SK-N-SH treated with all-trans-retinoic acid at 6 μM for 48 hours (cell line): ENCODE results near the gene CHTF8.

Experiments
- ATAC-seq: fragments of 200-7000 bp; cut with Tn5 transposase; 3 replicates; pipeline ENCODE4 v1.9.1; 2020; ENCODE audit warnings: mild to moderate bottlenecking, moderate library complexity
- ARNTL ChIP-seq: fragments of 450-650 bp; formaldehyde crosslinking; IDR thresholded peaks from 2 replicates; pipeline ENCODE4 v1.5.0; 2020; ENCODE audit warnings: low read depth, mild to moderate bottlenecking, moderate library complexity, borderline replicate concordance
- BACH2 ChIP-seq: fragments of 250-450 bp; sonication (Bioruptor Pico); IDR thresholded peaks from 2 replicates; pipeline ENCODE4 v1.9.0; 2021; ENCODE audit warnings: mild to moderate bottlenecking, borderline replicate concordance
- GLIS3 ChIP-seq: fragments of 250-450 bp; sonication (Bioruptor Pico); IDR thresholded peaks from 2 replicates; pipeline ENCODE4 v1.5.0; 2020; ENCODE audit warnings: mild to moderate bottlenecking, moderate library complexity
- ISL1 ChIP-seq: fragments of 250-450 bp; sonication (Bioruptor Pico); IDR thresholded peaks from 2 replicates; pipeline ENCODE4 v2.1.2; 2022; ENCODE audit warnings: mild to moderate bottlenecking, moderate library complexity
- OSR1 ChIP-seq: fragments of 250-450 bp; sonication (Bioruptor Pico); IDR thresholded peaks from 2 replicates; pipeline ENCODE4 v1.8.0; 2022; ENCODE audit warnings: moderate library complexity, mild to moderate bottlenecking, inconsistent platforms
- RARB ChIP-seq: fragments of 250-450 bp; sonication (Bioruptor Pico); IDR thresholded peaks from 2 replicates; pipeline ENCODE4 v1.8.0; 2021; ENCODE audit warnings: mild to moderate bottlenecking, moderate library complexity
- SNAI2 ChIP-seq: fragments of 250-450 bp; sonication (Bioruptor Pico); IDR thresholded peaks from 2 replicates; pipeline ENCODE4 v1.5.0; 2020; ENCODE audit warnings: mild to moderate bottlenecking, moderate library complexity
- TOX ChIP-seq: fragments of 250-450 bp; sonication (Bioruptor Pico); IDR thresholded peaks from 2 replicates; pipeline ENCODE4 v1.8.0; 2021; ENCODE audit warnings: mild to moderate bottlenecking, moderate library complexity, borderline replicate concordance
- ZC3H10 ChIP-seq: fragments of 250-450 bp; sonication (Bioruptor Pico); IDR thresholded peaks from 2 replicates; pipeline ENCODE4 v1.5.1; 2021; ENCODE audit warnings: mild to moderate bottlenecking, moderate library complexity
- ZFP3 ChIP-seq: fragments of 250-450 bp; sonication (Bioruptor Pico); IDR thresholded peaks from 2 replicates; pipeline ENCODE4 v1.5.0; 2020; ENCODE audit warnings: mild to moderate bottlenecking, moderate library complexity
- ZFP30 ChIP-seq: fragments of 450-650 bp; formaldehyde crosslinking; IDR thresholded peaks from 2 replicates; pipeline ENCODE4 v1.5.0; 2022; ENCODE audit warnings: mild to moderate bottlenecking, moderate library complexity
- ZNF565 ChIP-seq: fragments of 450-650 bp; formaldehyde crosslinking; conservative IDR thresholded peaks from 2 replicates; pipeline ENCODE4 v1.5.0; 2020; ENCODE audit warnings: low read depth, mild to moderate bottlenecking, moderate library complexity
- ZNF70 ChIP-seq: fragments of 450-650 bp; formaldehyde crosslinking; IDR thresholded peaks from 2 replicates; pipeline ENCODE4 v1.5.0; 2020; ENCODE audit warnings: mild to moderate bottlenecking, moderate library complexity
- ZNF8 ChIP-seq: fragments of 450-650 bp; formaldehyde crosslinking; IDR thresholded peaks from 2 replicates; pipeline ENCODE4 v1.5.0; 2020; ENCODE audit warnings: mild to moderate bottlenecking, moderate library complexity
- TF ChIP-seq, protein P1 (sequence below): fragments of 250-450 bp; sonication (Bioruptor Pico); IDR thresholded peaks from 2 replicates; pipeline ENCODE4 v1.5.1; 2020; ENCODE audit warnings: low read depth, mild to moderate bottlenecking, moderate library complexity
- TF ChIP-seq, protein P2 (sequence below): fragments of 250-450 bp; sonication (Bioruptor Pico); IDR thresholded peaks from 2 replicates; pipeline ENCODE4 v1.5.1; 2021; ENCODE audit warnings: mild to moderate bottlenecking, moderate library complexity
- TF ChIP-seq, protein P3 (sequence below): fragments of 250-450 bp; sonication (Bioruptor Pico); IDR thresholded peaks from 2 replicates; pipeline ENCODE4 v1.8.0; 2021; ENCODE audit warnings: low read depth, mild to moderate bottlenecking, moderate library complexity, borderline replicate concordance
- TF ChIP-seq, protein P4 (sequence below): fragments of 250-450 bp; sonication (Bioruptor Pico); IDR thresholded peaks from 2 replicates; pipeline ENCODE4 v1.5.0; 2020; ENCODE audit warnings: mild to moderate bottlenecking, moderate library complexity

Gene CHTF8

DNA sequence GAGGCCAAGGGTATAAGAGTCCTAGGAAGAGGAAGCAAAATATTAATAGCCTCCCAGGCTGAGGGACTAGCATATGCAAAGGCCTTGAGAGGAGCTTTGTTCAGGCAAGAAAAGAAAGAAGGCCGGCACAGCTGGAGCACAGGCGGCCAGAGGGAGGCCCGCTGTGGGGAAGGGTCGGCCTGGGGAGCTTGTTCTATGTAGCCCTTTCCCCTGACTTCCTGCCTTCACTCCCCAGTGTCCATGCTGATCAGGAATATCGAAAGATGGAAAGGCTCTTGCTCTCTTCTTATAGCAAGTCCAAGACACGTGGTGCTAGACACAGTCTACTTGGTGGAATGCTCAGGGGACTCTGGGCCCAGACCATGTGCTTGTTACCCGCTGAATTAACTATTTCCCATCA lies 54.3 kb downstream of the CHTF8 start (continued):
- TF ChIP-seq, protein P1, sequence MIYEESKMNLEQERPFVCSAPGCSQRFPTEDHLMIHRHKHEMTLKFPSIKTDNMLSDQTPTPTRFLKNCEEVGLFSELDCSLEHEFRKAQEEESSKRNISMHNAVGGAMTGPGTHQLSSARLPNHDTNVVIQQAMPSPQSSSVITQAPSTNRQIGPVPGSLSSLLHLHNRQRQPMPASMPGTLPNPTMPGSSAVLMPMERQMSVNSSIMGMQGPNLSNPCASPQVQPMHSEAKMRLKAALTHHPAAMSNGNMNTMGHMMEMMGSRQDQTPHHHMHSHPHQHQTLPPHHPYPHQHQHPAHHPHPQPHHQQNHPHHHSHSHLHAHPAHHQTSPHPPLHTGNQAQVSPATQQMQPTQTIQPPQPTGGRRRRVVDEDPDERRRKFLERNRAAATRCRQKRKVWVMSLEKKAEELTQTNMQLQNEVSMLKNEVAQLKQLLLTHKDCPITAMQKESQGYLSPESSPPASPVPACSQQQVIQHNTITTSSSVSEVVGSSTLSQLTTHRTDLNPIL (CRISPR knock-in tag): no peak
- no peak for TF ChIP-seq ZNF565 (CRISPR knock-in tag)
- TF ChIP-seq, protein P2, sequence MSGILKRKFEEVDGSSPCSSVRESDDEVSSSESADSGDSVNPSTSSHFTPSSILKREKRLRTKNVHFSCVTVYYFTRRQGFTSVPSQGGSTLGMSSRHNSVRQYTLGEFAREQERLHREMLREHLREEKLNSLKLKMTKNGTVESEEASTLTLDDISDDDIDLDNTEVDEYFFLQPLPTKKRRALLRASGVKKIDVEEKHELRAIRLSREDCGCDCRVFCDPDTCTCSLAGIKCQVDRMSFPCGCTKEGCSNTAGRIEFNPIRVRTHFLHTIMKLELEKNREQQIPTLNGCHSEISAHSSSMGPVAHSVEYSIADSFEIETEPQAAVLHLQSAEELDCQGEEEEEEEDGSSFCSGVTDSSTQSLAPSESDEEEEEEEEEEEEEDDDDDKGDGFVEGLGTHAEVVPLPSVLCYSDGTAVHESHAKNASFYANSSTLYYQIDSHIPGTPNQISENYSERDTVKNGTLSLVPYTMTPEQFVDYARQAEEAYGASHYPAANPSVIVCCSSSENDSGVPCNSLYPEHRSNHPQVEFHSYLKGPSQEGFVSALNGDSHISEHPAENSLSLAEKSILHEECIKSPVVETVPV (CRISPR knock-in tag): no peak
- TF ChIP-seq BACH2: no peak
- TF ChIP-seq, protein P3, sequence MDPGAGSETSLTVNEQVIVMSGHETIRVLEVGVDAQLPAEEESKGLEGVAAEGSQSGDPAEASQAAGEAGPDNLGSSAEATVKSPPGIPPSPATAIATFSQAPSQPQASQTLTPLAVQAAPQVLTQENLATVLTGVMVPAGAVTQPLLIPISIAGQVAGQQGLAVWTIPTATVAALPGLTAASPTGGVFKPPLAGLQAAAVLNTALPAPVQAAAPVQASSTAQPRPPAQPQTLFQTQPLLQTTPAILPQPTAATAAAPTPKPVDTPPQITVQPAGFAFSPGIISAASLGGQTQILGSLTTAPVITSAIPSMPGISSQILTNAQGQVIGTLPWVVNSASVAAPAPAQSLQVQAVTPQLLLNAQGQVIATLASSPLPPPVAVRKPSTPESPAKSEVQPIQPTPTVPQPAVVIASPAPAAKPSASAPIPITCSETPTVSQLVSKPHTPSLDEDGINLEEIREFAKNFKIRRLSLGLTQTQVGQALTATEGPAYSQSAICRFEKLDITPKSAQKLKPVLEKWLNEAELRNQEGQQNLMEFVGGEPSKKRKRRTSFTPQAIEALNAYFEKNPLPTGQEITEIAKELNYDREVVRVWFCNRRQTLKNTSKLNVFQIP: no peak
- TF ChIP-seq SNAI2: no peak
- no peak for TF ChIP-seq RARB (CRISPR knock-in tag)
- no peak for TF ChIP-seq ZNF70 (CRISPR knock-in tag)
- no peak for TF ChIP-seq ZFP30
- no peak for TF ChIP-seq ARNTL (CRISPR knock-in tag)
- no peak for TF ChIP-seq OSR1

DNA sequence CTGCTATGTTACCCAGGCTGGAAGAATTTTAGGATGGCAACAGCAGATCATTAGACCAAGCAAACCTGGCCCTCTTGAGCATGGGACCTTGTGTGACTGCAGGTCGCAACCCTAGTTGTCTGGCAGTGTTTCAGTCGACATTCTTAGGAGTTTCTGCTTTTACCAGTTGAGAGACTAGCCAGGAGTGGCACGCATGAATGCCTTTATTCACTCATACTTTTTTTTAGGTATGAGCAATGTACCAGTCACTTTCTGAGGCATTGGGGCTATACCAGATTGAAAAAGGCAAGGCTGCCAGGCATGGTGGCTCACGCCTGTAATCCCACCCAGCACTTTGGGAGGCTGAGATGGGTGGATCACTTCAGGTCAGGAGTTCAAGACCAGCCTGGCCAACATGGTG lies 55.1 kb downstream of the CHTF8 start:
- peak; percentile 60 for ATAC-seq
- no peak for TF ChIP-seq ZFP30
- TF ChIP-seq, protein P1 (CRISPR knock-in tag): no peak
- TF ChIP-seq ZNF70 (CRISPR knock-in tag): no peak
- TF ChIP-seq, protein P3: no peak
- TF ChIP-seq ISL1: no peak
- TF ChIP-seq ZC3H10 (CRISPR knock-in tag): no peak

DNA sequence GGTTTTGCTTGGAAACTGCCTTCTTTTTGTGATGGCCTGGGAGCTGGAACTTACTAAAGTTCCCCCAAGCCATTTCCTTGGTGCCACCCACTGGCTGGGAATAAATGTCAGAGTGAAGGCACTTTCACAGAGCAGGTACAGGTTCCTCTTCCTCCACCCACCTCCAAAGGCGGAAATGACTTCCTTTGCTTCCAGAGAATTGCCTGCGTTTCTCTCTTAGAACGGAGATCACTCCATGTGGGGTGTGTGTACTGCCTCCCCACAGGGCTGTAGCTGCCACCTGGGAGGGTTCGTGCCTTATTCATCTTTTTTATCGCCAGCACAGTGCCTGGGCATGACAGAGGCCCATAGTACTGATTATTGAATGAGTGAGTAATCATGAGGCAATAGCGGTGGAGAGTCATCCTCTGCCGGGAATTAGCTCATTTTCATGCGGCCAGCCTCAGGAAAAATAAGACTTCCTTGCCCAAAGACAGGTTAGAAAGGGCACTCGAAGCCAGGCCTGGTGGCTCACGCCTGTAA lies 59.1 kb downstream of the CHTF8 start:
- TF ChIP-seq, protein P2 (CRISPR knock-in tag): no peak
- TF ChIP-seq ZFP3 (CRISPR knock-in tag): 0 out of 2 replicates have a peak, but pooled peaks have one; percentile 31
- TF ChIP-seq, all 23 proteins: peak for 1
- peak; percentile 82 for ATAC-seq

DNA sequence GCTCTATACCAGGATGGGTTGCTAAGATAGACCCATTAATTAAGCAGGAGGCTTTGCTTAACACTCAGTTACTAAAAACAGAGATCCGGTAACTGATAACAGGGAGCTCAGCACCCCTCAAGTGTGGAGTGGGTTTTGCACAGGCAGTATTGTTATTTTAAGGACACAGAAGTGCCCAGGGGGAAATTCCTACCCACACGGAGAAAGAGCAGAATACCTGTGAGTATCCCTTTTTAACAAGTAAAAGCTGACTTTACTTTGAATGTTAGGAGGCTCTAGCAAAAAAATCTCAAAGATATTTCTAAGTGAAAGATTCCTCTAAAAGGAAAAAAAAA lies 59.8 kb downstream of the CHTF8 start:
- ATAC-seq: no peak
- TF ChIP-seq TOX (CRISPR knock-in tag) (no peak), GLIS3 (CRISPR knock-in tag) (no peak), SNAI2 (no peak)

DNA sequence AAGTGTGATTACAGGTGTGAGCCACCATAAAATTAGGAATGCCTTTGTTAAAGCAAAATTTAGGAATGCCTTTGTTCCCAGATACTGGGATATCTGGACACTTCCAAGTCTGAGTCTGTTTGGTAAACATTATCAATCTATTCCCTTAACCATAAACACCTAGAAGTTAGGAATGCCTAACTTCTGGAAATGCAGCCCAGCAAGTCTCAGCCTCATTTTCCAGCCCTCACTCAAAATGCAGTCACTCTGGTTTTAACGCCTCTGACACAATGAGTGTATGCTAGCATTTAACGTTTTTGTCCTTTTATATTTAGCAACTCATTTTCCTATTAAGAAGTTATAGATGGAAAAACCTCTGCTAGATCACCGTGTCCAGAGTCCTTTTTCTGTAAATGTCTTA lies 61.4 kb downstream of the CHTF8 start:
- no peak for ATAC-seq
- TF ChIP-seq SNAI2: no peak
- no peak for TF ChIP-seq GLIS3 (CRISPR knock-in tag)
- no peak for TF ChIP-seq OSR1
- TF ChIP-seq ZNF8: no peak
- no peak for TF ChIP-seq ARNTL (CRISPR knock-in tag)
- TF ChIP-seq, protein P4, sequence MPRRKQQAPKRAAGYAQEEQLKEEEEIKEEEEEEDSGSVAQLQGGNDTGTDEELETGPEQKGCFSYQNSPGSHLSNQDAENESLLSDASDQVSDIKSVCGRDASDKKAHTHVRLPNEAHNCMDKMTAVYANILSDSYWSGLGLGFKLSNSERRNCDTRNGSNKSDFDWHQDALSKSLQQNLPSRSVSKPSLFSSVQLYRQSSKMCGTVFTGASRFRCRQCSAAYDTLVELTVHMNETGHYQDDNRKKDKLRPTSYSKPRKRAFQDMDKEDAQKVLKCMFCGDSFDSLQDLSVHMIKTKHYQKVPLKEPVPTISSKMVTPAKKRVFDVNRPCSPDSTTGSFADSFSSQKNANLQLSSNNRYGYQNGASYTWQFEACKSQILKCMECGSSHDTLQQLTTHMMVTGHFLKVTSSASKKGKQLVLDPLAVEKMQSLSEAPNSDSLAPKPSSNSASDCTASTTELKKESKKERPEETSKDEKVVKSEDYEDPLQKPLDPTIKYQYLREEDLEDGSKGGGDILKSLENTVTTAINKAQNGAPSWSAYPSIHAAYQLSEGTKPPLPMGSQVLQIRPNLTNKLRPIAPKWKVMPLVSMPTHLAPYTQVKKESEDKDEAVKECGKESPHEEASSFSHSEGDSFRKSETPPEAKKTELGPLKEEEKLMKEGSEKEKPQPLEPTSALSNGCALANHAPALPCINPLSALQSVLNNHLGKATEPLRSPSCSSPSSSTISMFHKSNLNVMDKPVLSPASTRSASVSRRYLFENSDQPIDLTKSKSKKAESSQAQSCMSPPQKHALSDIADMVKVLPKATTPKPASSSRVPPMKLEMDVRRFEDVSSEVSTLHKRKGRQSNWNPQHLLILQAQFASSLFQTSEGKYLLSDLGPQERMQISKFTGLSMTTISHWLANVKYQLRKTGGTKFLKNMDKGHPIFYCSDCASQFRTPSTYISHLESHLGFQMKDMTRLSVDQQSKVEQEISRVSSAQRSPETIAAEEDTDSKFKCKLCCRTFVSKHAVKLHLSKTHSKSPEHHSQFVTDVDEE (CRISPR knock-in tag): no peak
- TF ChIP-seq, protein P3: no peak
- TF ChIP-seq, all 23 proteins: peak for 0
